ENCODE data around the gene TCFL5.

TCFL5 gene

GRCh38 chr20:62900052-62900691 is 38.5 kb upstream of the TCFL5 start:
- TF ChIP-seq ZNF274 (IDR thresholded peaks at IDR 0.05; ENCODE audit: low read depth, low read length) = no peak
- no peak overlapping the region for H3K4me3 ChIP-seq (ENCODE audit: low read length)

GRCh38 chr20:62899633-62900051 is 38.0 kb upstream of the TCFL5 start:
- no peak overlapping the region for H3K4me3 ChIP-seq (ENCODE audit: low read length)
- no peak for TF ChIP-seq ZNF274 (IDR thresholded peaks at IDR 0.05; ENCODE audit: low read depth, low read length)

- TF ChIP-seq ZNF274 (IDR thresholded peaks at IDR 0.05; ENCODE audit: low read depth, low read length) = no peak
- H3K4me3 ChIP-seq (ENCODE audit: low read length) = no peak overlapping the region
Measured at GRCh38 chr20:62898970-62899632, 37.5 kb upstream of the TCFL5 start.

- no peak for TF ChIP-seq ZNF274 (IDR thresholded peaks at IDR 0.05; ENCODE audit: low read depth, low read length)
- H3K4me3 ChIP-seq (ENCODE audit: low read length) = no peak overlapping the region
Measured at GRCh38 chr20:62898093-62898964, 36.7 kb upstream of the TCFL5 start.

GRCh38 chr20:62897666-62898065 is 36.0 kb upstream of the TCFL5 start:
- TF ChIP-seq ZNF274 (IDR thresholded peaks at IDR 0.05; ENCODE audit: low read depth, low read length) = no peak
- H3K4me3 ChIP-seq (ENCODE audit: low read length) = no peak overlapping the region

- H3K4me3 ChIP-seq (ENCODE audit: low read length) = no peak overlapping the region
- TF ChIP-seq ZNF274 (IDR thresholded peaks at IDR 0.05; ENCODE audit: low read depth, low read length) = no peak
Measured at GRCh38 chr20:62896526-62896925, 34.9 kb upstream of the TCFL5 start.

- TF ChIP-seq ZNF274 (IDR thresholded peaks at IDR 0.05; ENCODE audit: low read depth, low read length) = no peak
- no peak overlapping the region for H3K4me3 ChIP-seq (ENCODE audit: low read length)
Measured at GRCh38 chr20:62895539-62895938, 33.9 kb upstream of the TCFL5 start.

GRCh38 chr20:62894261-62894660 is 32.6 kb upstream of the TCFL5 start:
- H3K4me3 ChIP-seq (ENCODE audit: low read length) = no peak overlapping the region
- TF ChIP-seq ZNF274 (IDR thresholded peaks at IDR 0.05; ENCODE audit: low read depth, low read length) = no peak

GRCh38 chr20:62893700-62894099 is 32.1 kb upstream of the TCFL5 start:
- TF ChIP-seq ZNF274 (IDR thresholded peaks at IDR 0.05; ENCODE audit: low read depth, low read length) = no peak
- H3K4me3 ChIP-seq (ENCODE audit: low read length) = no peak overlapping the region

- no peak overlapping the region for H3K4me3 ChIP-seq (ENCODE audit: low read length)
- no peak for TF ChIP-seq ZNF274 (IDR thresholded peaks at IDR 0.05; ENCODE audit: low read depth, low read length)
Measured at GRCh38 chr20:62892348-62893304, 31.0 kb upstream of the TCFL5 start.

- H3K4me3 ChIP-seq (ENCODE audit: low read length) = no peak overlapping the region
- no peak for TF ChIP-seq ZNF274 (IDR thresholded peaks at IDR 0.05; ENCODE audit: low read depth, low read length)
Measured at GRCh38 chr20:62891111-62891510, 29.5 kb upstream of the TCFL5 start.

GRCh38 chr20:62890444-62890843 is 28.8 kb upstream of the TCFL5 start:
- no peak overlapping the region for H3K4me3 ChIP-seq (ENCODE audit: low read length)
- no peak for TF ChIP-seq ZNF274 (IDR thresholded peaks at IDR 0.05; ENCODE audit: low read depth, low read length)

GRCh38 chr20:62889871-62890270 is 28.2 kb upstream of the TCFL5 start:
- TF ChIP-seq ZNF274 (IDR thresholded peaks at IDR 0.05; ENCODE audit: low read depth, low read length) = no peak
- no peak overlapping the region for H3K4me3 ChIP-seq (ENCODE audit: low read length)

- TF ChIP-seq ZNF274 (IDR thresholded peaks at IDR 0.05; ENCODE audit: low read depth, low read length) = no peak
Measured at GRCh38 chr20:62889411-62889810, 27.8 kb upstream of the TCFL5 start.

More at GRCh38 chr20:62889411-62889810, 27.8 kb upstream of the TCFL5 start:
- H3K4me3 ChIP-seq (ENCODE audit: low read length) = no peak overlapping the region

Data from GM08714 (cell line).